Breast epithelium (tissue), 3 donors: ENCODE data around the gene LOXL3.

Experiments
- CTCF ChIP-seq, 3 donors: fragments of 450-650 bp; IDR thresholded peaks; one replicate each; pipeline ENCODE4 v1.5.1; 2016 to 2017; ENCODE audit warnings: antibody characterized with exemption in 3 of 3, mild to moderate bottlenecking in 3 of 3, moderate library complexity in 3 of 3
- POLR2A ChIP-seq: fragments of 450-650 bp; IDR thresholded peaks from one replicate; pipeline ENCODE4 v1.6.1; 2016; ENCODE audit warnings: antibody characterized with exemption, mild to moderate bottlenecking, moderate library complexity
- POLR2AphosphoS5 ChIP-seq, 3 donors: sonication (generic); formaldehyde crosslinking; IDR thresholded peaks; one replicate each; pipeline ENCODE4 v1.6.1; 2017; ENCODE audit warnings: antibody characterized with exemption in 3 of 3

GRCh38 chr2:74559912-74560311, 6.2 kb upstream of the LOXL3 start:
- TF ChIP-seq CTCF (IDR thresholded peaks at IDR 0.05) = no peak
- no peak for TF ChIP-seq POLR2A
- TF ChIP-seq POLR2AphosphoS5 (IDR thresholded peaks at IDR 0.05) = no peak
